Neural cell (in vitro differentiated cells): ENCODE data around the gene XRCC3.

Source experiments
- EP300 ChIP-seq: fragments of 450-650 bp; conservative IDR thresholded peaks from 2 replicates; pipeline ENCODE4 v1.6.1; 2014; ENCODE audit warnings: antibody characterized with exemption, mild to moderate bottlenecking, moderate library complexity; ENCODE audit not compliant: poor library complexity, severe bottlenecking
- EZH2 ChIP-seq: fragments of 200-600, 300-800 bp; shearing (Covaris generic), sonication (generic); IDR thresholded peaks from 2 replicates; pipeline ENCODE4 v1.6.1; 2014; ENCODE audit warnings: antibody characterized with exemption, low read length, borderline replicate concordance, mild to moderate bottlenecking; ENCODE audit not compliant: insufficient read depth, poor library complexity, severe bottlenecking
- POLR2AphosphoS5 ChIP-seq: IDR thresholded peaks from 2 replicates; pipeline ENCODE4 v1.6.1; 2012
- RAD21 ChIP-seq: fragments of 450-650 bp; conservative IDR thresholded peaks from 2 replicates; pipeline ENCODE4 v1.6.1; 2014; ENCODE audit warnings: antibody characterized with exemption, mild to moderate bottlenecking, moderate library complexity
- SMC3 ChIP-seq: fragments of 450-650 bp; conservative IDR thresholded peaks from 2 replicates; pipeline ENCODE4 v1.6.1; 2014; ENCODE audit warnings: antibody characterized with exemption, mild to moderate bottlenecking, moderate library complexity; ENCODE audit not compliant: poor library complexity
- TAF1 ChIP-seq: IDR thresholded peaks from 2 replicates; pipeline ENCODE4 v1.6.1; 2012; ENCODE audit warnings: low read depth
- TF ChIP-seq, protein P1 (sequence below): fragments of 450-650 bp; IDR thresholded peaks from 2 replicates; pipeline ENCODE4 v1.5.1; 2014; ENCODE audit warnings: antibody characterized with exemption, mild to moderate bottlenecking, moderate library complexity; ENCODE audit not compliant: poor library complexity, severe bottlenecking

DNA sequence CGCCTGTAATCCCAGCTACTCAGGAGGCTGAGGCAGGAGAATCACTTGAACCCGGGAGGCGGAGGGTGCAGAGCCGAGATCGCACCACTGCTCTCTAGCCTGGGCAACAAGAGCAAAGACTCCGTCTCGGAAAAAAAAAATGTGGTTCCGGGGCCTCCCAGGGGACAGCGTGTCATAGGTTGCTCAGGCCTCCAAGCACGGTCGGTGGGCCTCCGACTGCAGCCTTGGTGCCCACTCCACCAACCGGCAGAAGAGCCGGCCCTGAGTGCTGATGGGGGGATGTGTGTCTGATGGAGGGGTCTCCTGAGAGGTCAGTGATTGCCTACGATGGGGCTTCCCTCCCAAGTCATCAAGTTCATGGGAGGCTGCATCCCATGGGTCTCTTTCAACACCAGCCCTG lies 16.2 kb upstream of the XRCC3 start:
- TF ChIP-seq, protein P1, sequence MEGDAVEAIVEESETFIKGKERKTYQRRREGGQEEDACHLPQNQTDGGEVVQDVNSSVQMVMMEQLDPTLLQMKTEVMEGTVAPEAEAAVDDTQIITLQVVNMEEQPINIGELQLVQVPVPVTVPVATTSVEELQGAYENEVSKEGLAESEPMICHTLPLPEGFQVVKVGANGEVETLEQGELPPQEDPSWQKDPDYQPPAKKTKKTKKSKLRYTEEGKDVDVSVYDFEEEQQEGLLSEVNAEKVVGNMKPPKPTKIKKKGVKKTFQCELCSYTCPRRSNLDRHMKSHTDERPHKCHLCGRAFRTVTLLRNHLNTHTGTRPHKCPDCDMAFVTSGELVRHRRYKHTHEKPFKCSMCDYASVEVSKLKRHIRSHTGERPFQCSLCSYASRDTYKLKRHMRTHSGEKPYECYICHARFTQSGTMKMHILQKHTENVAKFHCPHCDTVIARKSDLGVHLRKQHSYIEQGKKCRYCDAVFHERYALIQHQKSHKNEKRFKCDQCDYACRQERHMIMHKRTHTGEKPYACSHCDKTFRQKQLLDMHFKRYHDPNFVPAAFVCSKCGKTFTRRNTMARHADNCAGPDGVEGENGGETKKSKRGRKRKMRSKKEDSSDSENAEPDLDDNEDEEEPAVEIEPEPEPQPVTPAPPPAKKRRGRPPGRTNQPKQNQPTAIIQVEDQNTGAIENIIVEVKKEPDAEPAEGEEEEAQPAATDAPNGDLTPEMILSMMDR: no peak
- TF ChIP-seq POLR2AphosphoS5: no peak
- no peak for TF ChIP-seq EP300
- no peak for TF ChIP-seq RAD21
- TF ChIP-seq TAF1: no peak
- no peak for TF ChIP-seq EZH2
- TF ChIP-seq SMC3: no peak
